ENCODE measurements around the gene FNIP1. TPM values are rescaled to one million over a fixed set of nuclear protein-coding genes. Genes with fewer than 3 reads are reported as not detected.

Gene FNIP1
- total and polyA plus RNA-seq, 9 of the 15 experiments (the other 6 are each of a cell fraction or from before 2014, with no cell fraction given) = 5.0 to 32.8 (median 18.4) TPM

DNA sequence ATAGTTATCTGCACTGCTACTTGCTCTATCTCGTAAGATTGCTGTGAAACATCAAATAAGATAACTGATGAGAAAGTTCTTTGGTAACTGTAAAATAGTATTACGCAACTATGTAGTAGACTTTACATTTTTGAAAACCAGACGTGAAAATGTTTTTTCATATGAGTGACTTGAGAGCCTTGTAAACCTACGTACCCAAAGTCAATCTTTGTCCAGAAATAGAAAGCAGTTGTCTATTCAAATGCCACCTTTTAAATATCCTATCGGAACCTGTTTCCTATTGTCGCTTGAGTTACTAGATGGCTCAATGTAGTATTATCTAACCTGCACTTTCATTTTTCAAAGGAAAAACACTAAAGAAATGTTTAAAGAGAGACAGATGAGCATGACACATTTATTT is 1.6 kb downstream of the FNIP1 start (continued):
- TF ChIP-seq ZNF639 (CRISPR knock-in tag; conservative IDR thresholded peaks at IDR 0.05 in 1 of 2, IDR thresholded peaks at IDR 0.05 in 1 of 2) (0 out of 4 replicates have a peak, but pooled peaks of 1 of the 2 experiments have one; percentile 31), GABPA (tag; conservative IDR thresholded peaks at IDR 0.05; ENCODE audit: low read depth) (no peak), NFATC3 (IDR thresholded peaks at IDR 0.05) (no peak), NUFIP1 (IDR thresholded peaks at IDR 0.05; ENCODE audit: partially characterized antibody) (no peak), CBX2 (IDR thresholded peaks at IDR 0.05; ENCODE audit: insufficient read depth, low read length, poor library complexity, severe bottlenecking) (no peak), HMGN3 (IDR thresholded peaks at IDR 0.05; ENCODE audit: borderline replicate concordance, extremely low read depth, insufficient read length, low read depth, low read length) (no peak), ZBTB9 (CRISPR knock-in tag; IDR thresholded peaks at IDR 0.05) (no peak), KDM4B (IDR thresholded peaks at IDR 0.05; ENCODE audit: borderline replicate concordance in 2 of 2, low read depth in 1 of 2) (no peak), GTF2B (IDR thresholded peaks at IDR 0.05; ENCODE audit: extremely low read depth, insufficient read length) (no peak), MEF2D (tag; conservative IDR thresholded peaks at IDR 0.05; ENCODE audit: low read depth) (no peak), ZBED1 (IDR thresholded peaks at IDR 0.05) (no peak), FOXJ3 (CRISPR knock-in tag; IDR thresholded peaks at IDR 0.05) (no peak), ZFP1 (CRISPR knock-in tag; IDR thresholded peaks at IDR 0.05) (no peak), MIER1 (IDR thresholded peaks at IDR 0.05; ENCODE audit: low read depth) (no peak), ZNF311 (CRISPR knock-in tag; IDR thresholded peaks at IDR 0.05) (no peak), UBTF (IDR thresholded peaks at IDR 0.05; ENCODE audit: borderline replicate concordance in 1 of 2, low read depth in 2 of 2, low read length in 2 of 2) (no peak)
- TF ChIP-seq, protein P1, sequence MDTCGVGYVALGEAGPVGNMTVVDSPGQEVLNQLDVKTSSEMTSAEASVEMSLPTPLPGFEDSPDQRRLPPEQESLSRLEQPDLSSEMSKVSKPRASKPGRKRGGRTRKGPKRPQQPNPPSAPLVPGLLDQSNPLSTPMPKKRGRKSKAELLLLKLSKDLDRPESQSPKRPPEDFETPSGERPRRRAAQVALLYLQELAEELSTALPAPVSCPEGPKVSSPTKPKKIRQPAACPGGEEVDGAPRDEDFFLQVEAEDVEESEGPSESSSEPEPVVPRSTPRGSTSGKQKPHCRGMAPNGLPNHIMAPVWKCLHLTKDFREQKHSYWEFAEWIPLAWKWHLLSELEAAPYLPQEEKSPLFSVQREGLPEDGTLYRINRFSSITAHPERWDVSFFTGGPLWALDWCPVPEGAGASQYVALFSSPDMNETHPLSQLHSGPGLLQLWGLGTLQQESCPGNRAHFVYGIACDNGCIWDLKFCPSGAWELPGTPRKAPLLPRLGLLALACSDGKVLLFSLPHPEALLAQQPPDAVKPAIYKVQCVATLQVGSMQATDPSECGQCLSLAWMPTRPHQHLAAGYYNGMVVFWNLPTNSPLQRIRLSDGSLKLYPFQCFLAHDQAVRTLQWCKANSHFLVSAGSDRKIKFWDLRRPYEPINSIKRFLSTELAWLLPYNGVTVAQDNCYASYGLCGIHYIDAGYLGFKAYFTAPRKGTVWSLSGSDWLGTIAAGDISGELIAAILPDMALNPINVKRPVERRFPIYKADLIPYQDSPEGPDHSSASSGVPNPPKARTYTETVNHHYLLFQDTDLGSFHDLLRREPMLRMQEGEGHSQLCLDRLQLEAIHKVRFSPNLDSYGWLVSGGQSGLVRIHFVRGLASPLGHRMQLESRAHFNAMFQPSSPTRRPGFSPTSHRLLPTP (IDR thresholded peaks at IDR 0.05; ENCODE audit: borderline replicate concordance, extremely low read depth, insufficient read length) = no peak
- TF ChIP-seq, protein P2, sequence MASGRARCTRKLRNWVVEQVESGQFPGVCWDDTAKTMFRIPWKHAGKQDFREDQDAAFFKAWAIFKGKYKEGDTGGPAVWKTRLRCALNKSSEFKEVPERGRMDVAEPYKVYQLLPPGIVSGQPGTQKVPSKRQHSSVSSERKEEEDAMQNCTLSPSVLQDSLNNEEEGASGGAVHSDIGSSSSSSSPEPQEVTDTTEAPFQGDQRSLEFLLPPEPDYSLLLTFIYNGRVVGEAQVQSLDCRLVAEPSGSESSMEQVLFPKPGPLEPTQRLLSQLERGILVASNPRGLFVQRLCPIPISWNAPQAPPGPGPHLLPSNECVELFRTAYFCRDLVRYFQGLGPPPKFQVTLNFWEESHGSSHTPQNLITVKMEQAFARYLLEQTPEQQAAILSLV (tag; IDR thresholded peaks at IDR 0.05) = peak; percentile 70

Measured in K562 (cell line).